Measurements from ENCODE around the gene REEP1.
"Not testable (repeated sequence)": the region's sequence is repeated elsewhere in the genome, so short reads cannot be mapped to it uniquely, and the experiment has no call there.

REEP1 gene

GRCh38 chr2:86360776-86361175, 23.4 kb upstream of the REEP1 start:
- TF ChIP-seq ZNF274 (IDR thresholded peaks at IDR 0.05; ENCODE audit: low read depth, low read length) (no peak), SUZ12 (IDR thresholded peaks at IDR 0.05; ENCODE audit: extremely low read depth, insufficient read depth, insufficient read length) (no peak), YY1 (IDR thresholded peaks at IDR 0.05; ENCODE audit: insufficient read depth, insufficient read length) (no peak)
- peak; percentile 60 for DNase-seq (ENCODE audit: low read depth, low spot score)
- no peaks in the 10 kb centered on the region for H3K36me3 ChIP-seq (ENCODE audit: insufficient read depth, insufficient read length, low read length)
- no peaks in the 10 kb centered on the region for H3K27me3 ChIP-seq (ENCODE audit: insufficient read depth, insufficient read length)
- H3K4me1 ChIP-seq (ENCODE audit: insufficient read depth, insufficient read length) = no peaks in the 10 kb centered on the region
- H3K9ac ChIP-seq (ENCODE audit: insufficient read length, low read depth) = no peak overlapping the region
- no peaks in the 10 kb centered on the region for H3K9me3 ChIP-seq (ENCODE audit: insufficient read depth, low read length)
- H3K4me3 ChIP-seq (ENCODE audit: insufficient read length, low read depth) = no peak overlapping the region

- no peak for DNase-seq (ENCODE audit: low read depth, low spot score)
- Histone ChIP-seq H3K36me3 (ENCODE audit: insufficient read depth, insufficient read length, low read length) (no peaks in the 10 kb centered on the region), H3K9me3 (ENCODE audit: insufficient read depth, low read length) (no peaks in the 10 kb centered on the region), H3K4me3 (ENCODE audit: insufficient read length, low read depth) (no peak overlapping the region), H3K9ac (ENCODE audit: insufficient read length, low read depth) (no peak overlapping the region), H3K4me1 (ENCODE audit: insufficient read depth, insufficient read length) (no peaks in the 10 kb centered on the region), H3K27me3 (ENCODE audit: insufficient read depth, insufficient read length) (no peaks in the 10 kb centered on the region)
- no peak for TF ChIP-seq ZNF274 (IDR thresholded peaks at IDR 0.05; ENCODE audit: low read depth, low read length)
- no peak for TF ChIP-seq SUZ12 (IDR thresholded peaks at IDR 0.05; ENCODE audit: extremely low read depth, insufficient read depth, insufficient read length)
- TF ChIP-seq YY1 (IDR thresholded peaks at IDR 0.05; ENCODE audit: insufficient read depth, insufficient read length) = no peak
These were observed 21.5 kb upstream of the REEP1 start for GRCh38 chr2:86358957-86359356.

- H3K4me1 ChIP-seq (ENCODE audit: insufficient read depth, insufficient read length) = no peaks in the 10 kb centered on the region
- no peak for DNase-seq (ENCODE audit: low read depth, low spot score)
- no peak for TF ChIP-seq ZNF274 (IDR thresholded peaks at IDR 0.05; ENCODE audit: low read depth, low read length)
- TF ChIP-seq YY1 (IDR thresholded peaks at IDR 0.05; ENCODE audit: insufficient read depth, insufficient read length) = no peak
- no peak for TF ChIP-seq SUZ12 (IDR thresholded peaks at IDR 0.05; ENCODE audit: extremely low read depth, insufficient read depth, insufficient read length)
- H3K9ac ChIP-seq (ENCODE audit: insufficient read length, low read depth) = no peak overlapping the region
- H3K4me3 ChIP-seq (ENCODE audit: insufficient read length, low read depth) = no peak overlapping the region
- no peaks in the 10 kb centered on the region for H3K27me3 ChIP-seq (ENCODE audit: insufficient read depth, insufficient read length)
- H3K9me3 ChIP-seq (ENCODE audit: insufficient read depth, low read length) = no peaks in the 10 kb centered on the region
- H3K36me3 ChIP-seq (ENCODE audit: insufficient read depth, insufficient read length, low read length) = no peaks in the 10 kb centered on the region
These were observed 20.1 kb upstream of the REEP1 start for GRCh38 chr2:86357392-86357963.

- H3K9ac ChIP-seq (ENCODE audit: insufficient read length, low read depth) = no peak overlapping the region
- no peak overlapping the region for H3K4me3 ChIP-seq (ENCODE audit: insufficient read length, low read depth)
- no peak for DNase-seq (ENCODE audit: low read depth, low spot score)
- H3K9me3 ChIP-seq (ENCODE audit: insufficient read depth, low read length) = no peaks in the 10 kb centered on the region
- H3K36me3 ChIP-seq (ENCODE audit: insufficient read depth, insufficient read length, low read length) = no peaks in the 10 kb centered on the region
- no peaks in the 10 kb centered on the region for H3K4me1 ChIP-seq (ENCODE audit: insufficient read depth, insufficient read length)
- no peaks in the 10 kb centered on the region for H3K27me3 ChIP-seq (ENCODE audit: insufficient read depth, insufficient read length)
- no peak for TF ChIP-seq SUZ12 (IDR thresholded peaks at IDR 0.05; ENCODE audit: extremely low read depth, insufficient read depth, insufficient read length)
- no peak for TF ChIP-seq YY1 (IDR thresholded peaks at IDR 0.05; ENCODE audit: insufficient read depth, insufficient read length)
- TF ChIP-seq ZNF274 (IDR thresholded peaks at IDR 0.05; ENCODE audit: low read depth, low read length) = no peak
These were observed 15.3 kb upstream of the REEP1 start for GRCh38 chr2:86352727-86353221.

GRCh38 chr2:86352137-86352726, 14.8 kb upstream of the REEP1 start:
- H3K4me3 ChIP-seq (ENCODE audit: insufficient read length, low read depth) = no peak overlapping the region
- no peaks in the 10 kb centered on the region for H3K27me3 ChIP-seq (ENCODE audit: insufficient read depth, insufficient read length)
- TF ChIP-seq SUZ12 (IDR thresholded peaks at IDR 0.05; ENCODE audit: extremely low read depth, insufficient read depth, insufficient read length) (no peak), ZNF274 (IDR thresholded peaks at IDR 0.05; ENCODE audit: low read depth, low read length) (no peak), YY1 (IDR thresholded peaks at IDR 0.05; ENCODE audit: insufficient read depth, insufficient read length) (no peak)
- no peak for DNase-seq (ENCODE audit: low read depth, low spot score)
- H3K9me3 ChIP-seq (ENCODE audit: insufficient read depth, low read length) = no peaks in the 10 kb centered on the region
- no peak overlapping the region for H3K9ac ChIP-seq (ENCODE audit: insufficient read length, low read depth)
- no peaks in the 10 kb centered on the region for H3K36me3 ChIP-seq (ENCODE audit: insufficient read depth, insufficient read length, low read length)
- no peaks in the 10 kb centered on the region for H3K4me1 ChIP-seq (ENCODE audit: insufficient read depth, insufficient read length)

GRCh38 chr2:86350751-86351150, 13.3 kb upstream of the REEP1 start:
- DNase-seq (ENCODE audit: low read depth, low spot score) = no peak

GRCh38 chr2:86347401-86347800, 10.0 kb upstream of the REEP1 start:
- H3K27me3 ChIP-seq (ENCODE audit: insufficient read depth, insufficient read length) = no peaks in the 10 kb centered on the region
- no peaks in the 10 kb centered on the region for H3K36me3 ChIP-seq (ENCODE audit: insufficient read depth, insufficient read length, low read length)
- H3K9me3 ChIP-seq (ENCODE audit: insufficient read depth, low read length) = no peaks in the 10 kb centered on the region
- TF ChIP-seq ZNF274 (IDR thresholded peaks at IDR 0.05; ENCODE audit: low read depth, low read length) (no peak), YY1 (IDR thresholded peaks at IDR 0.05; ENCODE audit: insufficient read depth, insufficient read length) (no peak), SUZ12 (IDR thresholded peaks at IDR 0.05; ENCODE audit: extremely low read depth, insufficient read depth, insufficient read length) (no peak)
- no peak overlapping the region for H3K9ac ChIP-seq (ENCODE audit: insufficient read length, low read depth)
- no peaks in the 10 kb centered on the region for H3K4me1 ChIP-seq (ENCODE audit: insufficient read depth, insufficient read length)
- DNase-seq (ENCODE audit: low read depth, low spot score) = no peak
- no peak overlapping the region for H3K4me3 ChIP-seq (ENCODE audit: insufficient read length, low read depth)

More at GRCh38 chr2:86350751-86351150, 13.3 kb upstream of the REEP1 start:
- TF ChIP-seq YY1 (IDR thresholded peaks at IDR 0.05; ENCODE audit: insufficient read depth, insufficient read length) = no peak
- no peak for TF ChIP-seq SUZ12 (IDR thresholded peaks at IDR 0.05; ENCODE audit: extremely low read depth, insufficient read depth, insufficient read length)
- TF ChIP-seq ZNF274 (IDR thresholded peaks at IDR 0.05; ENCODE audit: low read depth, low read length) = no peak
- no peak overlapping the region for H3K4me3 ChIP-seq (ENCODE audit: insufficient read length, low read depth)
- no peaks in the 10 kb centered on the region for H3K4me1 ChIP-seq (ENCODE audit: insufficient read depth, insufficient read length)
- no peak overlapping the region for H3K9ac ChIP-seq (ENCODE audit: insufficient read length, low read depth)
- no peaks in the 10 kb centered on the region for H3K27me3 ChIP-seq (ENCODE audit: insufficient read depth, insufficient read length)
- no peaks in the 10 kb centered on the region for H3K36me3 ChIP-seq (ENCODE audit: insufficient read depth, insufficient read length, low read length)
- no peaks in the 10 kb centered on the region for H3K9me3 ChIP-seq (ENCODE audit: insufficient read depth, low read length)

GRCh38 chr2:86345783-86346370, 8.5 kb upstream of the REEP1 start:
- not testable (repeated sequence) for H3K9me3 ChIP-seq (ENCODE audit: insufficient read depth, low read length)

More at GRCh38 chr2:86345783-86346370, 8.5 kb upstream of the REEP1 start:
- not testable (repeated sequence) for DNase-seq (ENCODE audit: low read depth, low spot score); H3K36me3 ChIP-seq (ENCODE audit: insufficient read depth, insufficient read length, low read length); H3K4me3 ChIP-seq (ENCODE audit: insufficient read length, low read depth); H3K9ac ChIP-seq (ENCODE audit: insufficient read length, low read depth); H3K4me1 ChIP-seq (ENCODE audit: insufficient read depth, insufficient read length); H3K27me3 ChIP-seq (ENCODE audit: insufficient read depth, insufficient read length)
